ENCODE data around the gene SAMD11.
A peak's percentile ranks its signal among the peaks of the same experiment; 100 is the strongest.

The SAMD11 gene

GRCh38 chr1:905071-905749 lies 18.5 kb upstream of the SAMD11 start:
- peak in 1 of 2 donors; percentile 31 for DNase-seq

- DNase-seq, result no peak
Observed at GRCh38 chr1:905811-906599, 17.7 kb upstream of the SAMD11 start.

GRCh38 chr1:906600-907420 lies 16.9 kb upstream of the SAMD11 start:
- DNase-seq, result peak in 1 of 2 donors; percentile 55

- no peak for DNase-seq
Observed at GRCh38 chr1:907611-908451, 15.9 kb upstream of the SAMD11 start.

GRCh38 chr1:908661-909060 lies 15.1 kb upstream of the SAMD11 start:
- DNase-seq, result no peak

GRCh38 chr1:909861-910310 lies 13.8 kb upstream of the SAMD11 start:
- DNase-seq, result peak in 1 of 2 donors; percentile 10

GRCh38 chr1:910311-910880 lies 13.3 kb upstream of the SAMD11 start:
- peak in 1 of 2 donors; percentile 7 for DNase-seq

GRCh38 chr1:910881-911721 lies 12.6 kb upstream of the SAMD11 start:
- peak in 1 of 2 donors; percentile 9 for DNase-seq

GRCh38 chr1:911875-912739 lies 11.6 kb upstream of the SAMD11 start:
- DNase-seq, result peak in 1 of 2 donors; percentile 3

GRCh38 chr1:912740-913301 lies 10.9 kb upstream of the SAMD11 start:
- no peak for DNase-seq

- DNase-seq, result no peak
Observed at GRCh38 chr1:913491-914130, 10.1 kb upstream of the SAMD11 start.

- DNase-seq, result no peak
Observed at GRCh38 chr1:914131-914890, 9.4 kb upstream of the SAMD11 start.

GRCh38 chr1:914891-915280 lies 8.8 kb upstream of the SAMD11 start:
- DNase-seq, result no peak

- no peak for DNase-seq
Observed at GRCh38 chr1:915295-916172, 8.2 kb upstream of the SAMD11 start.

- no peak for DNase-seq
Observed at GRCh38 chr1:916173-917075, 7.3 kb upstream of the SAMD11 start.

- DNase-seq, result no peak
Observed at GRCh38 chr1:917076-917459, 6.7 kb upstream of the SAMD11 start.
